Kidney epithelial cell (primary cell): ENCODE data around the gene RAPGEF1. TPM values are rescaled to one million over a fixed set of nuclear protein-coding genes. Genes with fewer than 3 reads are reported as not detected.

Experiments used
- DNase-seq: peaks from one replicate; pipeline ENCODE4 v3.0.0-alpha.2; 2010; ENCODE audit warnings: low read depth
- H3K27me3 ChIP-seq: 2 replicates; pipeline ENCODE4 v1.6.0; 2011; ENCODE audit warnings: low read length; ENCODE audit not compliant: control insufficient read depth, insufficient read depth
- H3K36me3 ChIP-seq: 2 replicates; pipeline ENCODE4 v1.5.1; 2011; ENCODE audit warnings: low read length; ENCODE audit not compliant: control insufficient read depth, insufficient read depth
- H3K4me3 ChIP-seq: 2 replicates; pipeline ENCODE4 v1.5.1; 2011; ENCODE audit warnings: low read depth, mild to moderate bottlenecking, control low read depth, low read length
- CTCF ChIP-seq: IDR thresholded peaks from 2 replicates; pipeline ENCODE4 v1.5.1; 2011; ENCODE audit warnings: mild to moderate bottlenecking, moderate library complexity, low read length, control low read depth, inconsistent platforms; ENCODE audit not compliant: insufficient read depth, poor library complexity, severe bottlenecking
- total RNA-seq: library from RNA; depleted of rRNA; stranded (reverse); fragments of >200 nt; gene quantifications from 2 replicates; pipeline ENCODE4 v1.2.3, GENCODE V29; 2015

The RAPGEF1 gene
- total RNA-seq, 1 donor from 2014 or later = 43.5 TPM

- no peak for TF ChIP-seq CTCF
- Histone ChIP-seq H3K4me3 (no peak overlapping the region), H3K27me3 (no peaks in the 10 kb centered on the region), H3K36me3 (no peaks in the 10 kb centered on the region)
- DNase-seq = no peak
Observed at GRCh38 chr9:131677444-131678180, 62.3 kb downstream of the RAPGEF1 start.

GRCh38 chr9:131677049-131677443 lies 62.8 kb downstream of the RAPGEF1 start:
- H3K4me3 ChIP-seq = no peak overlapping the region
- TF ChIP-seq CTCF = no peak

GRCh38 chr9:131676431-131676972 lies 63.4 kb downstream of the RAPGEF1 start:
- DNase-seq = no peak
- no peaks in the 10 kb centered on the region for H3K36me3 ChIP-seq
- H3K27me3 ChIP-seq = no peaks in the 10 kb centered on the region
- H3K4me3 ChIP-seq = no peak overlapping the region
- TF ChIP-seq CTCF = no peak

More at GRCh38 chr9:131677049-131677443, 62.8 kb downstream of the RAPGEF1 start:
- DNase-seq = no peak
- no peaks in the 10 kb centered on the region for H3K27me3 ChIP-seq
- H3K36me3 ChIP-seq = no peaks in the 10 kb centered on the region

GRCh38 chr9:131675437-131676022 lies 64.3 kb downstream of the RAPGEF1 start:
- Histone ChIP-seq H3K36me3 (no peaks in the 10 kb centered on the region), H3K27me3 (no peaks in the 10 kb centered on the region), H3K4me3 (no peak overlapping the region)
- no peak for TF ChIP-seq CTCF
- no peak for DNase-seq

GRCh38 chr9:131674425-131675421 lies 65.2 kb downstream of the RAPGEF1 start:
- Histone ChIP-seq H3K27me3 (no peaks in the 10 kb centered on the region), H3K4me3 (no peak overlapping the region), H3K36me3 (no peaks in the 10 kb centered on the region)
- DNase-seq = no peak
- no peak for TF ChIP-seq CTCF
